HEK293 (cell line): ENCODE results near the gene NXN.

Experiments
- GLI4 ChIP-seq: fragments of 450-650 bp; formaldehyde crosslinking; IDR thresholded peaks from 2 replicates; pipeline ENCODE4 v1.5.1; 2016; ENCODE audit warnings: missing biosample characterization, missing genetic modification characterization
- GLIS1 ChIP-seq: fragments of 450-650 bp; formaldehyde crosslinking; IDR thresholded peaks from 2 replicates; pipeline ENCODE4 v1.5.1; 2016; ENCODE audit warnings: missing biosample characterization, missing genetic modification characterization
- HOXC10 ChIP-seq: sonication (generic); formaldehyde crosslinking; IDR thresholded peaks from 2 replicates; pipeline ENCODE4 v1.8.1; 2023; ENCODE audit warnings: mild to moderate bottlenecking, missing genetic modification reagents
- KLF8 ChIP-seq: fragments of 450-650 bp; formaldehyde crosslinking; IDR thresholded peaks from 2 replicates; pipeline ENCODE4 v1.5.1; 2016; ENCODE audit warnings: missing biosample characterization, missing genetic modification characterization
- REST ChIP-seq: fragments of 450-650 bp; formaldehyde crosslinking; IDR thresholded peaks from 2 replicates; pipeline ENCODE4 v1.5.1; 2016; ENCODE audit warnings: missing biosample characterization, missing genetic modification characterization
- YY1 ChIP-seq: fragments of 450-650 bp; formaldehyde crosslinking; IDR thresholded peaks from 2 replicates; pipeline ENCODE4 v1.5.1; 2018; ENCODE audit warnings: missing biosample characterization, missing genetic modification characterization
- ZIC2 ChIP-seq: fragments of 450-650 bp; formaldehyde crosslinking; IDR thresholded peaks from 2 replicates; pipeline ENCODE4 v1.5.1; 2016; ENCODE audit warnings: missing biosample characterization, missing genetic modification characterization
- ZNF114 ChIP-seq: fragments of 450-650 bp; formaldehyde crosslinking; IDR thresholded peaks from 2 replicates; pipeline ENCODE4 v1.5.0; 2017; ENCODE audit warnings: missing biosample characterization, missing genetic modification characterization
- ZNF133 ChIP-seq: fragments of 450-650 bp; formaldehyde crosslinking; IDR thresholded peaks from 2 replicates; pipeline ENCODE4 v1.5.1; 2016; ENCODE audit warnings: missing biosample characterization, missing genetic modification characterization
- ZNF214 ChIP-seq: fragments of 450-650 bp; formaldehyde crosslinking; IDR thresholded peaks from 2 replicates; pipeline ENCODE4 v1.5.1; 2017; ENCODE audit warnings: missing biosample characterization, mild to moderate bottlenecking, missing genetic modification characterization, borderline replicate concordance
- ZNF24 ChIP-seq: fragments of 450-650 bp; formaldehyde crosslinking; IDR thresholded peaks from 2 replicates; pipeline ENCODE4 v1.5.1; 2016; ENCODE audit warnings: missing biosample characterization, missing genetic modification characterization
- ZNF426 ChIP-seq: fragments of 450-650 bp; formaldehyde crosslinking; IDR thresholded peaks from 2 replicates; pipeline ENCODE4 v1.5.1; 2017; ENCODE audit warnings: missing biosample characterization, missing genetic modification characterization, mild to moderate bottlenecking, inconsistent platforms, moderate library complexity
- ZNF433 ChIP-seq: fragments of 450-650 bp; formaldehyde crosslinking; IDR thresholded peaks from 2 replicates; pipeline ENCODE4 v1.5.1; 2016; ENCODE audit warnings: missing biosample characterization, missing genetic modification characterization, low read depth
- ZNF48 ChIP-seq: fragments of 450-650 bp; formaldehyde crosslinking; IDR thresholded peaks from 2 replicates; pipeline ENCODE4 v1.5.1; 2016; ENCODE audit warnings: missing biosample characterization, missing genetic modification characterization
- ZNF561 ChIP-seq: fragments of 450-650 bp; IDR thresholded peaks from 2 replicates; pipeline ENCODE4 v1.5.1; 2018; ENCODE audit warnings: missing biosample characterization, missing genetic modification characterization, borderline replicate concordance
- ZNF629 ChIP-seq: fragments of 450-650 bp; formaldehyde crosslinking; IDR thresholded peaks from 2 replicates; pipeline ENCODE4 v1.5.1; 2017; ENCODE audit warnings: missing biosample characterization, missing genetic modification characterization
- ZNF658 ChIP-seq: fragments of 450-650 bp; formaldehyde crosslinking; IDR thresholded peaks from 2 replicates; pipeline ENCODE4; 2016; ENCODE audit warnings: missing biosample characterization, missing genetic modification characterization
- ZNF660 ChIP-seq: fragments of 450-650 bp; IDR thresholded peaks from 2 replicates; pipeline ENCODE4 v1.5.1; 2018; ENCODE audit warnings: missing biosample characterization, mild to moderate bottlenecking, missing genetic modification characterization
- ZNF707 ChIP-seq: fragments of 450-650 bp; formaldehyde crosslinking; IDR thresholded peaks from 2 replicates; pipeline ENCODE4 v1.5.1; 2016; ENCODE audit warnings: missing biosample characterization, missing genetic modification characterization
- ZSCAN16 ChIP-seq: fragments of 450-650 bp; formaldehyde crosslinking; IDR thresholded peaks from 2 replicates; pipeline ENCODE4 v1.5.1; 2016; ENCODE audit warnings: missing biosample characterization, missing genetic modification characterization
- TF ChIP-seq, protein P1 (sequence below): fragments of 450-650 bp; formaldehyde crosslinking; IDR thresholded peaks from 2 replicates; pipeline ENCODE4 v1.5.0; 2017; ENCODE audit warnings: missing biosample characterization, missing genetic modification characterization, borderline replicate concordance
- TF ChIP-seq, protein P2 (sequence below): fragments of 450-650 bp; IDR thresholded peaks from 2 replicates; pipeline ENCODE4 v1.5.1; 2018; ENCODE audit warnings: missing biosample characterization, mild to moderate bottlenecking, missing genetic modification characterization
- TF ChIP-seq, protein P3 (sequence below): fragments of 450-650 bp; formaldehyde crosslinking; IDR thresholded peaks from 2 replicates; pipeline ENCODE4 v1.5.1; 2016; ENCODE audit warnings: missing biosample characterization, missing genetic modification characterization
- TF ChIP-seq, protein P4 (sequence below): fragments of 450-650 bp; formaldehyde crosslinking; IDR thresholded peaks from 2 replicates; pipeline ENCODE4 v1.5.1; 2016; ENCODE audit warnings: missing biosample characterization, missing genetic modification characterization
- TF ChIP-seq, protein P5 (sequence below): fragments of 450-650 bp; formaldehyde crosslinking; IDR thresholded peaks from 2 replicates; pipeline ENCODE4 v1.5.1; 2017; ENCODE audit warnings: missing biosample characterization, mild to moderate bottlenecking, missing genetic modification characterization, moderate library complexity

The NXN gene

DNA sequence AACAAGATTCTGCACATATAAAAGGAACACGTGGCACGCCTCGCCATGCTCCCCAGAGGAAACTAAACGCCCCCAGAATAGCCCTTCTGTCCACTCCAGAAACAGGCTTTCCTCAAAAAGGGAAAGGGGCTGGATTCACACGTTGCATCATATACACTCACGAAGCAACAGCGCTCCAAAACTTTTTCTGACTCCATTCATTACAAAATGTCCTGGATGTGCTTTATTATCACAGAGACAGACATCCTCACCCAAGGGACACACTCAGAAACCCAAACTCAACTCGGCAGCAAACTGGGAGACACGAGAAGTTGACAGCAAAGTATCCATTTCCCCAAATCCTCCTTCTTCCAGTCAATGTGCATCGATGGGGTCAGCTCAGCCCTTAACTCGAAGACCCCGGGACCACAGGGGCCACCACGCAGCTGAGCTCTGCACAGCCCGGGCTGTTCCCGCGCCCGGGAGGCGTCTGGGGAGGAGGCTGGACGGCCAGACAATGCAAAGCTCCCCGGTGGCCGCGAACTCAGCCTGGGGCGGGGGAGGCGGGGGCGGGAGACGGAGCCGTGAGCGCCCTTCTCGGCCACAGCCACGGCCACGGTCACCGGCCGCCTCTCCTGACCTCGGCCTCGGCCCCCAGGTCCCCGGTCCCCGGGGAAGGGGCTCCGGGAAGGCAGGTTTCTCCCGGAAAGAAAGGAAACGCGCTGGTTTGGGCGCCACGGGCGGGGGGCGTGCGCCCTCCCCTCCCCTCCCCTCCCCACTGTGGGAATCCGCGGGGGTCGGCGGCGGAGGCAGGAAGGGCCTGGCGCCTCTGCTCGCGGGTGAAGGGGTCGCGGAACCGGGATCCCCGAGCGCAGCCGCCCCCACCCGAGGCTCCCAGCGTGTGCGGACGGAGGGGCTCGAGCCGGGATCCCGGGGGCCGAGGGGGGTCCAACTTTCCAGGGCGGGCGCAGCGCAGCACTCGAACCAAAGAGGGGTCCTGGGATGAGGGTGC is 1.2 kb downstream of the NXN start (continued):
- TF ChIP-seq, protein P1, sequence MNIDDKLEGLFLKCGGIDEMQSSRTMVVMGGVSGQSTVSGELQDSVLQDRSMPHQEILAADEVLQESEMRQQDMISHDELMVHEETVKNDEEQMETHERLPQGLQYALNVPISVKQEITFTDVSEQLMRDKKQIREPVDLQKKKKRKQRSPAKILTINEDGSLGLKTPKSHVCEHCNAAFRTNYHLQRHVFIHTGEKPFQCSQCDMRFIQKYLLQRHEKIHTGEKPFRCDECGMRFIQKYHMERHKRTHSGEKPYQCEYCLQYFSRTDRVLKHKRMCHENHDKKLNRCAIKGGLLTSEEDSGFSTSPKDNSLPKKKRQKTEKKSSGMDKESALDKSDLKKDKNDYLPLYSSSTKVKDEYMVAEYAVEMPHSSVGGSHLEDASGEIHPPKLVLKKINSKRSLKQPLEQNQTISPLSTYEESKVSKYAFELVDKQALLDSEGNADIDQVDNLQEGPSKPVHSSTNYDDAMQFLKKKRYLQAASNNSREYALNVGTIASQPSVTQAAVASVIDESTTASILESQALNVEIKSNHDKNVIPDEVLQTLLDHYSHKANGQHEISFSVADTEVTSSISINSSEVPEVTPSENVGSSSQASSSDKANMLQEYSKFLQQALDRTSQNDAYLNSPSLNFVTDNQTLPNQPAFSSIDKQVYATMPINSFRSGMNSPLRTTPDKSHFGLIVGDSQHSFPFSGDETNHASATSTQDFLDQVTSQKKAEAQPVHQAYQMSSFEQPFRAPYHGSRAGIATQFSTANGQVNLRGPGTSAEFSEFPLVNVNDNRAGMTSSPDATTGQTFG (tag by site-specific recombination): no peak
- no peak for TF ChIP-seq ZSCAN16 (tag by site-specific recombination)
- no peak for TF ChIP-seq ZNF214
- TF ChIP-seq ZNF707 (tag by site-specific recombination): no peak
- TF ChIP-seq ZNF114 (tag by site-specific recombination): no peak
- TF ChIP-seq, protein P2, sequence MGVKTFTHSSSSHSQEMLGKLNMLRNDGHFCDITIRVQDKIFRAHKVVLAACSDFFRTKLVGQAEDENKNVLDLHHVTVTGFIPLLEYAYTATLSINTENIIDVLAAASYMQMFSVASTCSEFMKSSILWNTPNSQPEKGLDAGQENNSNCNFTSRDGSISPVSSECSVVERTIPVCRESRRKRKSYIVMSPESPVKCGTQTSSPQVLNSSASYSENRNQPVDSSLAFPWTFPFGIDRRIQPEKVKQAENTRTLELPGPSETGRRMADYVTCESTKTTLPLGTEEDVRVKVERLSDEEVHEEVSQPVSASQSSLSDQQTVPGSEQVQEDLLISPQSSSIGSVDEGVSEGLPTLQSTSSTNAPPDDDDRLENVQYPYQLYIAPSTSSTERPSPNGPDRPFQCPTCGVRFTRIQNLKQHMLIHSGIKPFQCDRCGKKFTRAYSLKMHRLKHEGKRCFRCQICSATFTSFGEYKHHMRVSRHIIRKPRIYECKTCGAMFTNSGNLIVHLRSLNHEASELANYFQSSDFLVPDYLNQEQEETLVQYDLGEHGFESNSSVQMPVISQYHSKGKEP (tag by site-specific recombination): no peak
- TF ChIP-seq HOXC10 (CRISPR knock-in tag): 0 out of 2 replicates have a peak, but pooled peaks have one; percentile 29
- TF ChIP-seq ZNF660 (tag by site-specific recombination): no peak
- TF ChIP-seq KLF8 (tag by site-specific recombination): peak; percentile 80; the same call in 1 of the 2 replicates
- TF ChIP-seq, protein P3, sequence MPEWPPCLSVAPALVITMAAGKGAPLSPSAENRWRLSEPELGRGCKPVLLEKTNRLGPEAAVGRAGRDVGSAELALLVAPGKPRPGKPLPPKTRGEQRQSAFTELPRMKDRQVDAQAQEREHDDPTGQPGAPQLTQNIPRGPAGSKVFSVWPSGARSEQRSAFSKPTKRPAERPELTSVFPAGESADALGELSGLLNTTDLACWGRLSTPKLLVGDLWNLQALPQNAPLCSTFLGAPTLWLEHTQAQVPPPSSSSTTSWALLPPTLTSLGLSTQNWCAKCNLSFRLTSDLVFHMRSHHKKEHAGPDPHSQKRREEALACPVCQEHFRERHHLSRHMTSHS (tag by site-specific recombination): no peak
- no peak for TF ChIP-seq ZNF658 (tag by site-specific recombination)
- TF ChIP-seq, protein P4, sequence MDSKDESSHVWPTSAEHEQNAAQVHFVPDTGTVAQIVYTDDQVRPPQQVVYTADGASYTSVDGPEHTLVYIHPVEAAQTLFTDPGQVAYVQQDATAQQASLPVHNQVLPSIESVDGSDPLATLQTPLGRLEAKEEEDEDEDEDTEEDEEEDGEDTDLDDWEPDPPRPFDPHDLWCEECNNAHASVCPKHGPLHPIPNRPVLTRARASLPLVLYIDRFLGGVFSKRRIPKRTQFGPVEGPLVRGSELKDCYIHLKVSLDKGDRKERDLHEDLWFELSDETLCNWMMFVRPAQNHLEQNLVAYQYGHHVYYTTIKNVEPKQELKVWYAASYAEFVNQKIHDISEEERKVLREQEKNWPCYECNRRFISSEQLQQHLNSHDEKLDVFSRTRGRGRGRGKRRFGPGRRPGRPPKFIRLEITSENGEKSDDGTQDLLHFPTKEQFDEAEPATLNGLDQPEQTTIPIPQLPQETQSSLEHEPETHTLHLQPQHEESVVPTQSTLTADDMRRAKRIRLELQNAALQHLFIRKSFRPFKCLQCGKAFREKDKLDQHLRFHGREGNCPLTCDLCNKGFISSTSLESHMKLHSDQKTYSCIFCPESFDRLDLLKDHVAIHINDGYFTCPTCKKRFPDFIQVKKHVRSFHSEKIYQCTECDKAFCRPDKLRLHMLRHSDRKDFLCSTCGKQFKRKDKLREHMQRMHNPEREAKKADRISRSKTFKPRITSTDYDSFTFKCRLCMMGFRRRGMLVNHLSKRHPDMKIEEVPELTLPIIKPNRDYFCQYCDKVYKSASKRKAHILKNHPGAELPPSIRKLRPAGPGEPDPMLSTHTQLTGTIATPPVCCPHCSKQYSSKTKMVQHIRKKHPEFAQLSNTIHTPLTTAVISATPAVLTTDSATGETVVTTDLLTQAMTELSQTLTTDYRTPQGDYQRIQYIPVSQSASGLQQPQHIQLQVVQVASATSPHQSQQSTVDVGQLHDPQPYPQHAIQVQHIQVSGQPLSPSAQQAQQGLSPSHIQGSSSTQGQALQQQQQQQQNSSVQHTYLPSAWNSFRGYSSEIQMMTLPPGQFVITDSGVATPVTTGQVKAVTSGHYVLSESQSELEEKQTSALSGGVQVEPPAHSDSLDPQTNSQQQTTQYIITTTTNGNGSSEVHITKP (tag by site-specific recombination): no peak
- TF ChIP-seq ZNF629: no peak
- TF ChIP-seq ZNF48 (tag by site-specific recombination): no peak
- TF ChIP-seq ZNF24: no peak
- no peak for TF ChIP-seq REST (tag by site-specific recombination)
- TF ChIP-seq GLIS1 (tag by site-specific recombination): peak; percentile 74; the same call in 1 of the 2 replicates
- TF ChIP-seq YY1 (tag by site-specific recombination): no peak
- no peak for TF ChIP-seq ZNF433 (tag by site-specific recombination)
- TF ChIP-seq GLI4 (tag by site-specific recombination): no peak
- TF ChIP-seq ZNF426: no peak
- peak; percentile 73 for TF ChIP-seq ZIC2 (tag by site-specific recombination)
- TF ChIP-seq, protein P5, sequence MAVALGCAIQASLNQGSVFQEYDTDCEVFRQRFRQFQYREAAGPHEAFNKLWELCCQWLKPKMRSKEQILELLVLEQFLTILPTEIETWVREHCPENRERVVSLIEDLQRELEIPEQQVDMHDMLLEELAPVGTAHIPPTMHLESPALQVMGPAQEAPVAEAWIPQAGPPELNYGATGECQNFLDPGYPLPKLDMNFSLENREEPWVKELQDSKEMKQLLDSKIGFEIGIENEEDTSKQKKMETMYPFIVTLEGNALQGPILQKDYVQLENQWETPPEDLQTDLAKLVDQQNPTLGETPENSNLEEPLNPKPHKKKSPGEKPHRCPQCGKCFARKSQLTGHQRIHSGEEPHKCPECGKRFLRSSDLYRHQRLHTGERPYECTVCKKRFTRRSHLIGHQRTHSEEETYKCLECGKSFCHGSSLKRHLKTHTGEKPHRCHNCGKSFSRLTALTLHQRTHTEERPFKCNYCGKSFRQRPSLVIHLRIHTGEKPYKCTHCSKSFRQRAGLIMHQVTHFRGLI (tag by site-specific recombination): 0 out of 2 replicates have a peak, but pooled peaks have one; percentile 10
- TF ChIP-seq ZNF561: 0 out of 2 replicates have a peak, but pooled peaks have one; percentile 20
- TF ChIP-seq ZNF133 (tag by site-specific recombination): no peak
